ENCODE data around the gene FUT1.

Gene FUT1

DNA sequence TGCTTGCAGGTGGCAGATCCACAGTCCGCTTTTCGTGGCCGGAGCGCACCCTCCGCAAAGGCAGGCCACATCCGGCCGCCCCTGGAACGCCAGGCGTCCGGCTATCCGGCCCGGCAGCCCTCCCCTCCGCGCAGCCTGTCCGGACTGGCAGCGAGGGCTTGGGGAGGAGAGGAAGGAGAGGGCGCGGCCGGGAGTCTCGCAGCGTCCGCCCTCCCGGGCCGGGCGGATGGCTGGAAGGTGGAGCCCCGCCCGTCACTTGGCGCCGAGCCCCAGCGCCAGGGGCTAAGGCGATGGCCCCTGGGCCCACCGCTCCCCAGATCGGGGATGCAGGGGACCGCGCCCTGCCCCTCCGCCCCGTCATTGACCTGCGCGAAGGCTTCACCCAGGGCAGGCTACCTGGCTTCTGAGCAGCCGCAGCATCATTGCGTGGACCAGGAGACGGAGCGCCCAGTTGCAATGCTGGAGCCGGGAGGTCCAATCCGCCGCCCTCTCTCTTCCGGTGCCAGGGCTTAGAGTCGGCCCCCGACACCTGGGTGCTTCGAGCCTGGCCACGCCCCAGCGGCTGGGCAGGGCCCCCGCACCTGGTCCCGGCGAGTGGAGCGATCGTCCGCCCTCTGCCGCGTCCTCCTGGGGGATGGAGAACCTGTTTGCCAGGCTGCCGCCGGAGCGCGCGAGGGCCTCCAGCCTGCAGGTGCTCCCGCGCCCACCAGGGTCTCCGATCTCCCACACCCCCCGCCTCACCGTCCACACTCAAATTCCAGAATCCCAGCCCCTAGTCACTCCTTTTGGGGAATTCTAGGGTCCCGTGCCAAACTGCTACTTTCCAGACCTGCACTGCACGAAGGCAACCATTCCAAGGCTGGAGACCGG is at the start of gene FUT1:
Gene FUT1 (minus strand): TSS at position 146 of the 870 bp plus-strand sequence. CDS start 1,360 bp downstream, outside the sequence.
- TF ChIP-seq, protein P1, sequence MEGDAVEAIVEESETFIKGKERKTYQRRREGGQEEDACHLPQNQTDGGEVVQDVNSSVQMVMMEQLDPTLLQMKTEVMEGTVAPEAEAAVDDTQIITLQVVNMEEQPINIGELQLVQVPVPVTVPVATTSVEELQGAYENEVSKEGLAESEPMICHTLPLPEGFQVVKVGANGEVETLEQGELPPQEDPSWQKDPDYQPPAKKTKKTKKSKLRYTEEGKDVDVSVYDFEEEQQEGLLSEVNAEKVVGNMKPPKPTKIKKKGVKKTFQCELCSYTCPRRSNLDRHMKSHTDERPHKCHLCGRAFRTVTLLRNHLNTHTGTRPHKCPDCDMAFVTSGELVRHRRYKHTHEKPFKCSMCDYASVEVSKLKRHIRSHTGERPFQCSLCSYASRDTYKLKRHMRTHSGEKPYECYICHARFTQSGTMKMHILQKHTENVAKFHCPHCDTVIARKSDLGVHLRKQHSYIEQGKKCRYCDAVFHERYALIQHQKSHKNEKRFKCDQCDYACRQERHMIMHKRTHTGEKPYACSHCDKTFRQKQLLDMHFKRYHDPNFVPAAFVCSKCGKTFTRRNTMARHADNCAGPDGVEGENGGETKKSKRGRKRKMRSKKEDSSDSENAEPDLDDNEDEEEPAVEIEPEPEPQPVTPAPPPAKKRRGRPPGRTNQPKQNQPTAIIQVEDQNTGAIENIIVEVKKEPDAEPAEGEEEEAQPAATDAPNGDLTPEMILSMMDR (conservative IDR thresholded peaks at IDR 0.05; ENCODE audit: control insufficient read depth, insufficient read depth, low read depth, low read length) = no peak
- peak within 1 kb of the TSS; percentile 6 for H3K4me3 ChIP-seq (ENCODE audit: control insufficient read depth, low read depth, low read length)
- no peak for DNase-seq (ENCODE audit: low read depth)

DNA sequence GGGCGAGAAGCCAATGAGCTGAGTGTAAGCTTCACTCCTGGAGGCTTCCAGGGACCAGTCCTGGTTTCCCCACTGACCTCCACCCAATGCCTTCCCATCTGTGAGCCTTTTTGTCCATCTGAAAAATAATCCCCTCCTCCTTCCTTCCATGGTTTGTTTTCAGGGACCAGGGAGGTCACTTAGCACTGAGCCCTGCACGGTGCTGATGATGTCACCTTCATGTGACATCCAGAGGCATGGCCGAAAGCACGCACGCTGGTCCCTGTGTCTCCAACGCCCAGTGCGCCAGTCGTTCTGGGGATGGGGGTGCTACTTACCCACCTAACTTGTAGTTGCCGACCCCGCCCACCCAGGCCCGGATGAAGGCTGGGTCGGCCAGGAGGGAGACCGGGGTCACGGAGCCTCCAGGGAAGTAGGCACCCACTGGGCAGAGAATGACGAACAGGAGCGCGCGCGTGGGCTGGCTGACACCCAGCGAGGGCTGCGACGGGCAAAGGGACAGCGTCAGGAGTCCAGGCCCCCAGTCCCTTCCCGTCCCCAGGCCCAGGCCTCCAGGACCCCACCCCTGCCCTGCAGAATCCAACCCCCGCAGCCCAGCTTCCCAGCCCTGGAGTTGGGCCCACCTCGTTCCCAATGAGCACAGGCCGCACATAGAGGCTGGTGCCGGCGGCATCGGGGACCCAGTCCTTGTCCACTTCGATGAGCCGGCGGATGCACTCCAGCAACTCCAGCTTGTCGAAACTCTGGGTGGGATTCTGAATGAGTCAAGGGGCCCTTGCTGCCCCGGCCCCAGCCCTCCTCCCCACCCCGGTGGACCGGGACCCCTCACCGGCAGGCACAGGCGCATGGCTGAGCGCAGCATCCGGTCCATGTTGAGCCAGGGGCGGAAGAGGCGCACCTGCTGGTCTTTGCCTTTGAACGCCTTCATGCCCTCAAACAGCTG is 47.2 kb upstream of the FUT1 start:
- TF ChIP-seq, protein P1 (conservative IDR thresholded peaks at IDR 0.05; ENCODE audit: control insufficient read depth, insufficient read depth, low read depth, low read length) = no peak
- no peak for DNase-seq (ENCODE audit: low read depth)
- no peak overlapping the region for H3K4me3 ChIP-seq (ENCODE audit: control insufficient read depth, low read depth, low read length)

DNA sequence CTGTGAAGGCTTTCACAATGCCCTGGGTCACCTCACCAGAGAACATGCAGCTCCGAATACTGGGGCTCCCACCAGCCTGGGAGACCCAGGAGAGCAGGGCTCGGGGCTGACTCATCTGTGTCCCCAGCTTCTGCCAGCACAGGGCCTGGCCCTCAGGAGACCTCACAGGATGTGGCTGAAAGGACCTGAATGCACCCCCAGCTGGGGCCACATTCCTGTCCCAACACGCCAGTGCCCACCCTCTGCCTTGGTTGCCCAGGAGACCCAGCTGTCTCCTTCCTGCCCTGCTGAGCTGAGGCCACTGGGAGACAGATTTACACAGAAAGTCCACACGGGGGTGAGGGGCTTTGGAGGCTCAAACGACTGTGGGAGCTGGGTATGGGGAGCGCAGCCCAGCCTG is 46.5 kb upstream of the FUT1 start:
- H3K4me3 ChIP-seq (ENCODE audit: control insufficient read depth, low read depth, low read length) = no peak overlapping the region
- TF ChIP-seq, protein P1 (conservative IDR thresholded peaks at IDR 0.05; ENCODE audit: control insufficient read depth, insufficient read depth, low read depth, low read length) = no peak
- DNase-seq (ENCODE audit: low read depth) = no peak

DNA sequence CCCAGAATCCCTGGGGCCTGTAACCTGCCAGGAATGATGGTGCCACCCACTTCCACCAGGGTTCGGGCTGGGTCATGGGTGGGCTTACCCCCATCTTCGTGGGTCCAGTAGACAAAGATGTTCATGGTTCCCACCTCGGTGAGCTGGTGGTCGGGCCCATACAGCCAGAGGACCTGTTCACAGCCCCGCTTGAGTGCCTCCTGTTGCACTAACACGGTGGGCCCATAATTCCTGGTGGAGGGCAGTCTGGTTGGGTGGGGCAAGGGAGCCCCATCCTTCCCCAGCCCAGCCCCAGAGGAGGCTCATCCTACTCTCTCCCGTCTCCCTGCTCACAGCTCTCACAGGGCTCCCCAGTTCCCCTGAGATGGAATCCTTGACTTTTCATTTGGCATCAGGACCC is 44.7 kb upstream of the FUT1 start:
- DNase-seq (ENCODE audit: low read depth) = no peak
- TF ChIP-seq, protein P1 (conservative IDR thresholded peaks at IDR 0.05; ENCODE audit: control insufficient read depth, insufficient read depth, low read depth, low read length) = no peak
- no peak overlapping the region for H3K4me3 ChIP-seq (ENCODE audit: control insufficient read depth, low read depth, low read length)

DNA sequence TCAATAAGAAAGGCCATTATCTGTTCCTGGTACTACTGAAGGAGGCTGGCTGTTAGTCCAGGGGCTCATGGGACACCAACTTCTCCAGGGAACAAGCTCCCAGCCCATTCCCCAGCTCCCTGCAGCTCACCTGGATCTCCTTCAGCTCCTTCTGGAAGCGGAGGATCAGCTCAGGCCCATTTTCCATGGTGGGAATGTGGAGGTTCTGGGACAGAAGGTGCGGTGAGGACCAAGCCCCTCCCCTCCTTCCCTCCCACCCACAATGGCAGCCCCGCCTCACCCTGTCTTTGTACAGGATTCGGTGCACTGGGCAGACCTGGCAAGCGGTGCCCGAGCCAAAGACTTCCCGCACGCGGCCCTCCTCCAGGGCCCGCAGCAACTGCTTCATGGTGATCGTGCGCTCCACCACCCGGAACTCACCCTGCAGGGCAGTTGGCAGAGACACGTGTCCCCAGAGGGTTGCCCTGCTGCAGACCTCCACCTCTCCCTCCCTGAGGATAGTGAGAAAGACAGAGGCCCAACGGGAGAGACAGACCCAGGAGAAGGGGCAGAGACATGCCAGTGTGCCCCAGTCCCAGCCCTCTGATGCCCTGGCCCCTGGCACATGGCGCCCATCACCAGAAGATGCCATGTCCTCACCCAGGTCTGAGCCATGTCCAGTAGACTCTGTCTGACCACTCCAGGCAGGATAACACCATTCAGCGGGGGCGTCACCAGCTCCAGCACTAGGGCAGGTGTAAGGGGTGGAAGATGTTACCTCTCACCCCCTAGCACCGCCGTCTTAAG is 44.0 kb upstream of the FUT1 start:
- DNase-seq (ENCODE audit: low read depth) = no peak
- TF ChIP-seq, protein P1 (conservative IDR thresholded peaks at IDR 0.05; ENCODE audit: control insufficient read depth, insufficient read depth, low read depth, low read length) = no peak
- H3K4me3 ChIP-seq (ENCODE audit: control insufficient read depth, low read depth, low read length) = no peak overlapping the region

DNA sequence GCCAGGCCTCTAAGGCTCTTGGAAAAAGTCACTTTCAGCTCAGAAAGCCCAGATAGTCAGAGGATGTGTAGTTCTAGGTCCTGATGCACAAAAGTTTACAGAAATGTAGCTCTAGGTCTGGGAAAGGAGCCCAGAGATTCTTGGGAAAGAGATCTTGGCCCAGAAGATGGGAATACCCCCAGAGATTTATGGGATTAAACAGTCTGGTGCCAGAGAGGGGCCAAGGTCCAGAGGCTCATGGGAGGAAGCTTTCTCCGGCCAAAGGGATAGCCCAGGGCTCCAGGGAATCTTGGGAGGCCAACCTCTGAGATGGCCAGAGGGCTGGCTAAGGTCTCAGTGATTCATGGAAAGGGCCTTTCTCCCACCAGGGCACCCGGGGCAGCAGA is 43.2 kb upstream of the FUT1 start:
- peak; percentile 21 for DNase-seq (ENCODE audit: low read depth)
- no peak overlapping the region for H3K4me3 ChIP-seq (ENCODE audit: control insufficient read depth, low read depth, low read length)
- TF ChIP-seq, protein P1 (conservative IDR thresholded peaks at IDR 0.05; ENCODE audit: control insufficient read depth, insufficient read depth, low read depth, low read length) = no peak
